ENCODE data around the gene PARP12.

Gene PARP12

GRCh38 chr7:140015471-140015970 lies 47.2 kb downstream of the PARP12 start:
- no peak for TF ChIP-seq ZNF274 (IDR thresholded peaks at IDR 0.05; ENCODE audit: low read depth, low read length)
- no peak for TF ChIP-seq YY1 (IDR thresholded peaks at IDR 0.05; ENCODE audit: insufficient read depth, insufficient read length)
- DNase-seq (ENCODE audit: low read depth, low spot score) = no peak
- no peak overlapping the region for H3K4me3 ChIP-seq (ENCODE audit: insufficient read length, low read depth)
- H3K36me3 ChIP-seq (ENCODE audit: insufficient read depth, insufficient read length, low read length) = no peaks in the 10 kb centered on the region
- H3K9ac ChIP-seq (ENCODE audit: insufficient read length, low read depth) = no peak overlapping the region
- no peaks in the 10 kb centered on the region for H3K27me3 ChIP-seq (ENCODE audit: insufficient read depth, insufficient read length)
- no peaks in the 10 kb centered on the region for H3K4me1 ChIP-seq (ENCODE audit: insufficient read depth, insufficient read length)
- H3K9me3 ChIP-seq (ENCODE audit: insufficient read depth, low read length) = no peaks in the 10 kb centered on the region

- Histone ChIP-seq H3K36me3 (ENCODE audit: insufficient read depth, insufficient read length, low read length) (no peaks in the 10 kb centered on the region), H3K4me1 (ENCODE audit: insufficient read depth, insufficient read length) (no peaks in the 10 kb centered on the region), H3K27me3 (ENCODE audit: insufficient read depth, insufficient read length) (no peaks in the 10 kb centered on the region), H3K4me3 (ENCODE audit: insufficient read length, low read depth) (no peak overlapping the region), H3K9me3 (ENCODE audit: insufficient read depth, low read length) (no peaks in the 10 kb centered on the region), H3K9ac (ENCODE audit: insufficient read length, low read depth) (no peak overlapping the region)
- DNase-seq (ENCODE audit: low read depth, low spot score) = no peak
- TF ChIP-seq ZNF274 (IDR thresholded peaks at IDR 0.05; ENCODE audit: low read depth, low read length) (no peak), SUZ12 (IDR thresholded peaks at IDR 0.05; ENCODE audit: extremely low read depth, insufficient read depth, insufficient read length) (no peak)
These were observed 48.6 kb downstream of the PARP12 start for GRCh38 chr7:140014123-140014522.

GRCh38 chr7:140013676-140014075 lies 49.1 kb downstream of the PARP12 start:
- TF ChIP-seq YY1 (IDR thresholded peaks at IDR 0.05; ENCODE audit: insufficient read depth, insufficient read length) (no peak), ZNF274 (IDR thresholded peaks at IDR 0.05; ENCODE audit: low read depth, low read length) (no peak), SUZ12 (IDR thresholded peaks at IDR 0.05; ENCODE audit: extremely low read depth, insufficient read depth, insufficient read length) (no peak)
- Histone ChIP-seq H3K27me3 (ENCODE audit: insufficient read depth, insufficient read length) (no peaks in the 10 kb centered on the region), H3K9ac (ENCODE audit: insufficient read length, low read depth) (no peak overlapping the region), H3K36me3 (ENCODE audit: insufficient read depth, insufficient read length, low read length) (no peaks in the 10 kb centered on the region), H3K4me3 (ENCODE audit: insufficient read length, low read depth) (no peak overlapping the region), H3K4me1 (ENCODE audit: insufficient read depth, insufficient read length) (no peaks in the 10 kb centered on the region), H3K9me3 (ENCODE audit: insufficient read depth, low read length) (no peaks in the 10 kb centered on the region)
- no peak for DNase-seq (ENCODE audit: low read depth, low spot score)

GRCh38 chr7:140010194-140010895 lies 52.4 kb downstream of the PARP12 start:
- Histone ChIP-seq H3K9me3 (ENCODE audit: insufficient read depth, low read length) (no peaks in the 10 kb centered on the region), H3K9ac (ENCODE audit: insufficient read length, low read depth) (no peak overlapping the region), H3K4me1 (ENCODE audit: insufficient read depth, insufficient read length) (no peaks in the 10 kb centered on the region), H3K4me3 (ENCODE audit: insufficient read length, low read depth) (no peak overlapping the region), H3K27me3 (ENCODE audit: insufficient read depth, insufficient read length) (no peaks in the 10 kb centered on the region), H3K36me3 (ENCODE audit: insufficient read depth, insufficient read length, low read length) (no peaks in the 10 kb centered on the region)
- TF ChIP-seq SUZ12 (IDR thresholded peaks at IDR 0.05; ENCODE audit: extremely low read depth, insufficient read depth, insufficient read length) (no peak), YY1 (IDR thresholded peaks at IDR 0.05; ENCODE audit: insufficient read depth, insufficient read length) (no peak), ZNF274 (IDR thresholded peaks at IDR 0.05; ENCODE audit: low read depth, low read length) (no peak)
- no peak for DNase-seq (ENCODE audit: low read depth, low spot score)

GRCh38 chr7:140009735-140010134 lies 53.0 kb downstream of the PARP12 start:
- H3K4me1 ChIP-seq (ENCODE audit: insufficient read depth, insufficient read length) = no peaks in the 10 kb centered on the region
- no peaks in the 10 kb centered on the region for H3K9me3 ChIP-seq (ENCODE audit: insufficient read depth, low read length)
- H3K27me3 ChIP-seq (ENCODE audit: insufficient read depth, insufficient read length) = no peaks in the 10 kb centered on the region
- DNase-seq (ENCODE audit: low read depth, low spot score) = no peak
- TF ChIP-seq ZNF274 (IDR thresholded peaks at IDR 0.05; ENCODE audit: low read depth, low read length) = no peak
- TF ChIP-seq YY1 (IDR thresholded peaks at IDR 0.05; ENCODE audit: insufficient read depth, insufficient read length) = no peak
- no peak for TF ChIP-seq SUZ12 (IDR thresholded peaks at IDR 0.05; ENCODE audit: extremely low read depth, insufficient read depth, insufficient read length)
- H3K4me3 ChIP-seq (ENCODE audit: insufficient read length, low read depth) = no peak overlapping the region
- no peaks in the 10 kb centered on the region for H3K36me3 ChIP-seq (ENCODE audit: insufficient read depth, insufficient read length, low read length)
- no peak overlapping the region for H3K9ac ChIP-seq (ENCODE audit: insufficient read length, low read depth)

GRCh38 chr7:140008755-140009610 lies 53.8 kb downstream of the PARP12 start:
- no peak for TF ChIP-seq ZNF274 (IDR thresholded peaks at IDR 0.05; ENCODE audit: low read depth, low read length)
- no peak for TF ChIP-seq YY1 (IDR thresholded peaks at IDR 0.05; ENCODE audit: insufficient read depth, insufficient read length)
- TF ChIP-seq SUZ12 (IDR thresholded peaks at IDR 0.05; ENCODE audit: extremely low read depth, insufficient read depth, insufficient read length) = no peak
- no peak for DNase-seq (ENCODE audit: low read depth, low spot score)

GRCh38 chr7:140007051-140007690 lies 55.6 kb downstream of the PARP12 start:
- Histone ChIP-seq H3K36me3 (ENCODE audit: insufficient read depth, insufficient read length, low read length) (no peaks in the 10 kb centered on the region), H3K27me3 (ENCODE audit: insufficient read depth, insufficient read length) (no peaks in the 10 kb centered on the region), H3K9ac (ENCODE audit: insufficient read length, low read depth) (no peak overlapping the region), H3K4me1 (ENCODE audit: insufficient read depth, insufficient read length) (no peaks in the 10 kb centered on the region), H3K9me3 (ENCODE audit: insufficient read depth, low read length) (no peaks in the 10 kb centered on the region), H3K4me3 (ENCODE audit: insufficient read length, low read depth) (no peak overlapping the region)
- DNase-seq (ENCODE audit: low read depth, low spot score) = no peak
- no peak for TF ChIP-seq SUZ12 (IDR thresholded peaks at IDR 0.05; ENCODE audit: extremely low read depth, insufficient read depth, insufficient read length)
- TF ChIP-seq ZNF274 (IDR thresholded peaks at IDR 0.05; ENCODE audit: low read depth, low read length) = no peak
- no peak for TF ChIP-seq YY1 (IDR thresholded peaks at IDR 0.05; ENCODE audit: insufficient read depth, insufficient read length)

More at GRCh38 chr7:140008755-140009610, 53.8 kb downstream of the PARP12 start:
- H3K9ac ChIP-seq (ENCODE audit: insufficient read length, low read depth) = no peak overlapping the region
- H3K36me3 ChIP-seq (ENCODE audit: insufficient read depth, insufficient read length, low read length) = no peaks in the 10 kb centered on the region
- H3K4me1 ChIP-seq (ENCODE audit: insufficient read depth, insufficient read length) = no peaks in the 10 kb centered on the region
- H3K4me3 ChIP-seq (ENCODE audit: insufficient read length, low read depth) = no peak overlapping the region
- H3K27me3 ChIP-seq (ENCODE audit: insufficient read depth, insufficient read length) = no peaks in the 10 kb centered on the region
- H3K9me3 ChIP-seq (ENCODE audit: insufficient read depth, low read length) = no peaks in the 10 kb centered on the region
